Activated T-cell treated with anti-CD3 and anti-CD28 coated beads, Interleukin-2, amount 50 U/mL, for 4 hours (primary cell): Measurements from ENCODE around the gene INTS11. TPM values are rescaled to one million over a fixed set of nuclear protein-coding genes. Genes with fewer than 3 reads are reported as not detected.

Experiments used
- ATAC-seq, 2 donors: fragments of 200-7000 bp; cut with Tn5 transposase; one replicate each; pipeline ENCODE4 v1.10.0; 2021
- DNase-seq: peaks from one replicate; pipeline ENCODE4 v3.0.0-alpha.2; 2020
- H3K27me3 Mint-ChIP-seq: one replicate; pipeline ENCODE4 v1.8.0; 2021; ENCODE audit warnings: low read depth, mixed read lengths
- H3K36me3 Mint-ChIP-seq: one replicate; pipeline ENCODE4 v1.8.0; 2022; ENCODE audit warnings: mixed read lengths; ENCODE audit not compliant: insufficient read depth
- H3K4me1 Mint-ChIP-seq: one replicate; pipeline ENCODE4 v1.8.0; 2021; ENCODE audit warnings: low read depth, mixed read lengths
- H3K4me3 Mint-ChIP-seq: one replicate; pipeline ENCODE4 v1.8.0; 2021; ENCODE audit warnings: mild to moderate bottlenecking, moderate library complexity, mixed read lengths
- H3K9me3 Mint-ChIP-seq: one replicate; pipeline ENCODE4 v1.8.0; 2021; ENCODE audit warnings: mixed read lengths
- total RNA-seq, 3 donors: library from RNA; stranded (reverse); gene quantifications; one replicate each; pipeline ENCODE4 v1.2.1, GENCODE V29; 2021

INTS11 gene
- total RNA-seq, 3 donors from 2014 or later = 164 to 181 (median 172) TPM

DNA sequence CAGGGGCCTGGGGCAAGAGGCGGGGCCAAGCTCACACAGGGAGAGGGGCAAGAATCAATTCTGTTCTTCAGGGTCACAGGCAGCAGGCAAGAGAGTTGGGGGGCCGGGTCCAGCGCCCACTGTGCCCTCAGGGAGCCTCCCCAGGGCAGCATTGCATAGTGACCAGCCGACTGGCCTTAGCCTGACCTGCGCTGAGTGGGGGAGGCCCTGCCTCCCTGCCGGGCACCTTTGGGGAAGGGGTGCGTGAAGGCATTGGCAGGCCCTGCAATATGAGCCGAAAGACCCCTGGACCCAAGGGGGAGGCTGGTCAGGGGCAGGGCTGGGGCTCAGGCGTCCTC is 32.0 kb downstream of the INTS11 start:
- Mint-ChIP-seq H3K36me3 (no peaks in the 10 kb centered on the region), H3K9me3 (no peaks in the 10 kb centered on the region), H3K4me1 (peaks cover 2% of the 10 kb centered on the region), H3K27me3 (no peaks in the 10 kb centered on the region), H3K4me3 (no peak overlapping the region)
- DNase-seq (no peak), ATAC-seq (no peak)

DNA sequence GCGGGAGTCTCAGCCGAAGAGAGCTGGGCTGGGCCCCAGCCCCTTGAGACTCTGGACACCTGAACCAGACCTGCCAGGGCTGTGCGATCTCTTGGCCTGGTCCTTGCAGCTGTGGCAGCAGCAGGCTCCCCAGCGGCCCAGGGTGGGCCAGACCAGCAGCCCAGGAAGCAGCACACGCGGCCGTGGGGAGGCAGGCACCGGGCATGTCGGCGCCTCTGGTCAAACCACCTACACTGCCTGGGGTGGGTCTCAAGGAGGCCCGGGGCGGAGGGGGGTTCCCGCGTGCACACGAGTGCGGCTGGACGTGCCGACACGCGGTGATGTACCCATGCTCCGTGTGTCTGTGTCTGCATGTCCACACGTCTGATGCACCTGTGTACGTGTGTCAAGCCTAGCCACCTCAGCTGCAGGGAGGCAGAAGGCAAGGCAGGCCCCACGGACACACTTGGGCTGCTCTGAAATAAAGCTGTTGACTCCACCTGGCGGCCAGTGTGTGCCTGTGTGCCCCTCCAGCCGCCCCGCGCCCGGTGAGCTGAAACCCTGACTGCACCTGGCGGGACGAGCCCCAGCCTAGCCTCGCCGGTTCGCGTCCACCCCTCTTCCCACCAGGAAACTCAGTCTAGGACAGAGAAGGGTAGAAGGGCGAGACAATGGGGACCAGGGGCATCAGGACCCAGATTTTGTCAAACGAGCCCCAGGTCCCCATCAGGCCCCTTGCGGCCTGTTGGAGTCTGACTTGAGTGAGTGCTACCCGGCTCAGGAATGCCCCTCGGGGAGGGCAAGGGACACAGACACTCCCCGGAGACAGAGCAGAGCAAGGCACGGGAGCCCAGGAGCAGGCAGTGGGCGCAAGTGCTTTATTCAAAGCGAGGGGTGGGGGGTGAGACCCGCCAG is 32.7 kb downstream of the INTS11 start:
- peaks cover 2% of the 10 kb centered on the region for H3K4me1 Mint-ChIP-seq
- no peaks in the 10 kb centered on the region for H3K27me3 Mint-ChIP-seq
- H3K36me3 Mint-ChIP-seq = no peaks in the 10 kb centered on the region
- DNase-seq (peak; percentile 69), ATAC-seq (peak; percentile 79 to 81)
- no peak overlapping the region for H3K4me3 Mint-ChIP-seq
- H3K9me3 Mint-ChIP-seq = no peaks in the 10 kb centered on the region

DNA sequence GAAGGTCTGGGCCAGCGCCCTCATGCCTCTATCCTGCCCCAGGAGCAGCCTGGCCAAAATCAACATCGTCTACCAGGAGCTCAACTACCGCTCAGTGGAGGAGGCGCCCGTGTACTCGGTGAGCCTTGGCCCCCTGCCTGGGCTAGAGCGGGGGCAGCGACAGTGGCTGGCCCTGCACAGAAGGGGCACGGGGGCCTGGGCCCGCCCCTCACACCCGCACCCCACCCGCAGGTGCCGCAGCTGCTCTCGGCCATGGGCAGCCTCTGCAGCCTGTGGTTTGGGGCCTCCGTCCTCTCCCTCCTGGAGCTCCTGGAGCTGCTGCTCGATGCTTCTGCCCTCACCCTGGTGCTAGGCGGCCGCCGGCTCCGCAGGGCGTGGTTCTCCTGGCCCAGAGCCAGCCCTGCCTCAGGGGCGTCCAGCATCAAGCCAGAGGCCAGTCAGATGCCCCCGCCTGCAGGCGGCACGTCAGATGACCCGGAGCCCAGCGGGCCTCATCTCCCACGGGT is 33.4 kb downstream of the INTS11 start:
- ATAC-seq (no peak), DNase-seq (no peak)
- H3K36me3 Mint-ChIP-seq = no peaks in the 10 kb centered on the region
- H3K4me3 Mint-ChIP-seq = no peak overlapping the region
- H3K27me3 Mint-ChIP-seq = no peaks in the 10 kb centered on the region
- no peaks in the 10 kb centered on the region for H3K9me3 Mint-ChIP-seq
- peaks cover 2% of the 10 kb centered on the region for H3K4me1 Mint-ChIP-seq

DNA sequence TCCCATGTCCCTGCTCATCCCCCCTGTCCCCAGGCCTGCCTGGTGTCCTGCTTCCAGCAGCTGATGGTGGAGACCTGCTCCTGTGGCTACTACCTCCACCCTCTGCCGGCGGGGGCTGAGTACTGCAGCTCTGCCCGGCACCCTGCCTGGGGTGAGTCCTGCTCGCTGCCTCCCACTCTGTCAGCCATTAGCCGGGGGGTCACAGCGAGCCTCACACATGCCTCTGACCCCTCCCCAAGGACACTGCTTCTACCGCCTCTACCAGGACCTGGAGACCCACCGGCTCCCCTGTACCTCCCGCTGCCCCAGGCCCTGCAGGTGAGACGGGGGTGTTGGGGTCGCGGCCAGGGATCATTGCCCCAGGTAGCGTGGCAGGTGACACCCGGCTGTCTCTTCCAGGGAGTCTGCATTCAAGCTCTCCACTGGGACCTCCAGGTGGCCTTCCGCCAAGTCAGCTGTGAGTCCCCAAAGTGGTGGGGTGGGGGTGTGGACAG is 34.2 kb downstream of the INTS11 start:
- Mint-ChIP-seq H3K27me3 (no peaks in the 10 kb centered on the region), H3K9me3 (no peaks in the 10 kb centered on the region), H3K36me3 (no peaks in the 10 kb centered on the region), H3K4me3 (no peak overlapping the region), H3K4me1 (peaks cover 2% of the 10 kb centered on the region)
- ATAC-seq (peak in 1 of 2 donors; percentile 49), DNase-seq (peak; percentile 59)

DNA sequence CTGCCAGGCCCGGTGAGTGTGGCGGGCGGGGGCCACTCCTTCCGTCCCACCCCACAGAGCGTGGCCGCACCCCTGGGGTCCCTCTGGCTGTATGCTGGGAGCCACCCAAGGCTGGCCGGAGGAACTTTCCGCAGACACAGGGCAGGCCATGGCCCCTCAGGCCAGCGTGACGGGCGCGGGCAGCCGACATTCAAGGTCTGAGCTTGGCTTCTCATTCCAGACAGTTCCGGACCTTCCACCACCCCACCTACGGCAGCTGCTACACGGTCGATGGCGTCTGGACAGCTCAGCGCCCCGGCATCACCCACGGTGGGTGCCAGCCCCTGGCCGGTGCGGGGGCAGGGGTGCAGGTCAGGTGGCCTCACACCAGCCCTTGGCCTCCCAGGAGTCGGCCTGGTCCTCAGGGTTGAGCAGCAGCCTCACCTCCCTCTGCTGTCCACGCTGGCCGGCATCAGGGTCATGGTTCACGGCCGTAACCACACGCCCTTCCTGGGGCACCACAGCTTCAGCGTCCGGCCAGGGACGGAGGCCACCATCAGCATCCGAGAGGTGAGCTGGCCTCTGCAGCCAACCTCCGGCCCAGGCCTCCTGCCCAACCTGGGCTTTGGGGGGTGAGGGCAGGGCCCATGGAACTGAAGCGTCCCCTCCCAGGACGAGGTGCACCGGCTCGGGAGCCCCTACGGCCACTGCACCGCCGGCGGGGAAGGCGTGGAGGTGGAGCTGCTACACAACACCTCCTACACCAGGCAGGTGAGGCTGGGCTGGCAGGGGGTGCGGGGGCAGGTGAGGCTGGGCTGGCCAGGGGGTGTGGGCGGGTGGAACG is 37.0 kb downstream of the INTS11 start:
- Mint-ChIP-seq H3K4me1 (peaks cover 2% of the 10 kb centered on the region), H3K9me3 (no peaks in the 10 kb centered on the region), H3K4me3 (no peak overlapping the region), H3K36me3 (no peaks in the 10 kb centered on the region), H3K27me3 (no peaks in the 10 kb centered on the region)
- ATAC-seq = no peak
- DNase-seq = no peak

DNA sequence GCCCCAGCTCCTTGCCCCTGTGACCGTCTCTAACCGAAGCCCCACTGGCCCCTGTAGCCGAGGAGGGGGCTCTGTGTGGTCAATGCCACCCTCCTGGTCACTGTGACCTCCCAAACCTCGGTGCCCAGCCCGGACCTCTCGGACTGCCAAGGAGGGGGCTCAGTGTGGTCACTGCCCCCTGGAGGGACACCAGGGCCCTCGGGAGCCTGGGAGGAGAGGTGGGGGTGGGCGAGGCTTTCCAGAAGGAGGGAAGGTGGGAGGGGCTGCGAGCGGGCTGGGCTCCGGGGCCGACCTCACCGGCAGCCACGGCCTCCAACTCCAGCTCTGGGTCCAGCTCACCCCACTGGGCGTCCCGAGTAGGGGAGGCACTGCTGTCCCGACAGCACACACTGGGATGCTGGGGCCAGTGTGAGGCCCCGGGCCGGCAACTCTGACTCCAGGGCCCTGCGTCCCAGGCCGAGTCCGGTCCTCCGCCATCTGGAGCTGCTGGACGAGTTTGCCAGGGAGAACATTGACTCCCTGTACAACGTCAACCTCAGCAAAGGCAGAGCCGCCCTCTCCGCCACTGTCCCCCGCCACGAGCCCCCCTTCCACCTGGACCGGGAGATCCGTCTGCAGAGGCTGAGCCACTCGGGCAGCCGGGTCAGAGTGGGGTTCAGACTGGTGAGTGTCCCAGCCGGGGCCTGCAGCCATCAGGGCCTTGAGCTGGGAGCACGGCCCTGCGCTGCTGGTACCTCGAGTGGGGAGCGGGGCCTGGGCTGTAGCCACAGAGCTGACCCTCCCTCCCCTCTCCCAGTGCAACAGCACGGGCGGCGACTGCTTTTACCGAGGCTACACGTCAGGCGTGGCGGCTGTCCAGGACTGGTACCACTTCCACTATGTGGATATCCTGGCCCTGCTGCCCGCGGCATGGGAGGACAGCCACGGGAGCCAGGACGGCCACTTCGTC is 37.9 kb downstream of the INTS11 start:
- ATAC-seq (no peak), DNase-seq (no peak)
- Mint-ChIP-seq H3K9me3 (no peaks in the 10 kb centered on the region), H3K27me3 (no peaks in the 10 kb centered on the region), H3K4me3 (no peak overlapping the region), H3K4me1 (no peaks in the 10 kb centered on the region), H3K36me3 (no peaks in the 10 kb centered on the region)

DNA sequence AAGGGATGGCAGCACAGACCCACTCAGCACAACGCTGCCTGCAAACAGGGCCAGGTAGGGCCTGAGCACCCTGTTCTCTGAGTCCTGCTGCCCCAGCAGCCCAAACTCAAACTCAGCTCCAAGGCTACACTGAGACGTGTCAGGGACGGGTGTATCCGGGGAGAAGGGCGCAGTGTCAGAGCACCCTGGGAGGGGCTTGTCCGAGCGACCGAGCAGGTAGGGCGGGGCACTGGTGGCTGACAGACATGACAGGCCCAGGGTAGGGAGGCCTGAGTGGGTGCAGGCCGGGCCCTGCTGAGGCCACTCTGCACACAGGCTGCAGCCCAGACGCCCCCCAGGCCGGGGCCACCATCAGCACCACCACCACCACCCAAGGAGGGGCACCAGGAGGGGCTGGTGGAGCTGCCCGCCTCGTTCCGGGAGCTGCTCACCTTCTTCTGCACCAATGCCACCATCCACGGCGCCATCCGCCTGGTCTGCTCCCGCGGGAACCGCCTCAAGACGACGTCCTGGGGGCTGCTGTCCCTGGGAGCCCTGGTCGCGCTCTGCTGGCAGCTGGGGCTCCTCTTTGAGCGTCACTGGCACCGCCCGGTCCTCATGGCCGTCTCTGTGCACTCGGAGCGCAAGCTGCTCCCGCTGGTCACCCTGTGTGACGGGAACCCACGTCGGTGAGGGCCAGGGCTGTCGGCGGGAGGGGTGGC is 38.7 kb downstream of the INTS11 start:
- no peaks in the 10 kb centered on the region for H3K36me3 Mint-ChIP-seq

DNA sequence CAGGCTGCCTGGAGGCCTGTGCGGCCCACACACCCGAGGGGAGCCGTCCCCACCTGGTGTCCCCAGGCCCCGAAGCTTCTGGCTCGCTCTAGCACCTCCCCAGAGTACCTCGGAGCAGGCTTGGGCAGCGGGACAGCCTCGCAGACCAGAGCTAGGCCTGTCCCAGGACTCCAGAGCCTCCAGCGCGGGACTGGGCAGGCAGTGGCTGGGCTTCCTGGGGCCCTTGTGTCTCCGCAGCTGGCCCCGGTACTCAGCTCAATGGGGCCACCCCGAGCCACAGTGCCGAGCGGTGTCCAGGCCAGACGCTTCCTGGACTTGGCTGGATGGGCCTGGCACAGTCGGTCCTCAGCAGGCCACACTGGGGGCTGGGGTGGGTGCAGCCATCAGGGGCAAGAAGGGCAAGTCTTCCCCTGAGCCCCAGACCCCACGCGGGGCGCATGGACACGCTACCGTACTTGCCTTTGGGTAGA is 39.3 kb downstream of the INTS11 start:
- ATAC-seq (no peak), DNase-seq (no peak)
- no peak overlapping the region for H3K4me3 Mint-ChIP-seq
- H3K27me3 Mint-ChIP-seq = no peaks in the 10 kb centered on the region
- H3K36me3 Mint-ChIP-seq = no peaks in the 10 kb centered on the region
- no peaks in the 10 kb centered on the region for H3K9me3 Mint-ChIP-seq
- H3K4me1 Mint-ChIP-seq = no peaks in the 10 kb centered on the region

More for the DNA sequence above, 38.7 kb downstream of the INTS11 start:
- H3K4me3 Mint-ChIP-seq = no peak overlapping the region
- H3K27me3 Mint-ChIP-seq = no peaks in the 10 kb centered on the region
- DNase-seq (no peak), ATAC-seq (no peak)
- H3K4me1 Mint-ChIP-seq = no peaks in the 10 kb centered on the region
- no peaks in the 10 kb centered on the region for H3K9me3 Mint-ChIP-seq

DNA sequence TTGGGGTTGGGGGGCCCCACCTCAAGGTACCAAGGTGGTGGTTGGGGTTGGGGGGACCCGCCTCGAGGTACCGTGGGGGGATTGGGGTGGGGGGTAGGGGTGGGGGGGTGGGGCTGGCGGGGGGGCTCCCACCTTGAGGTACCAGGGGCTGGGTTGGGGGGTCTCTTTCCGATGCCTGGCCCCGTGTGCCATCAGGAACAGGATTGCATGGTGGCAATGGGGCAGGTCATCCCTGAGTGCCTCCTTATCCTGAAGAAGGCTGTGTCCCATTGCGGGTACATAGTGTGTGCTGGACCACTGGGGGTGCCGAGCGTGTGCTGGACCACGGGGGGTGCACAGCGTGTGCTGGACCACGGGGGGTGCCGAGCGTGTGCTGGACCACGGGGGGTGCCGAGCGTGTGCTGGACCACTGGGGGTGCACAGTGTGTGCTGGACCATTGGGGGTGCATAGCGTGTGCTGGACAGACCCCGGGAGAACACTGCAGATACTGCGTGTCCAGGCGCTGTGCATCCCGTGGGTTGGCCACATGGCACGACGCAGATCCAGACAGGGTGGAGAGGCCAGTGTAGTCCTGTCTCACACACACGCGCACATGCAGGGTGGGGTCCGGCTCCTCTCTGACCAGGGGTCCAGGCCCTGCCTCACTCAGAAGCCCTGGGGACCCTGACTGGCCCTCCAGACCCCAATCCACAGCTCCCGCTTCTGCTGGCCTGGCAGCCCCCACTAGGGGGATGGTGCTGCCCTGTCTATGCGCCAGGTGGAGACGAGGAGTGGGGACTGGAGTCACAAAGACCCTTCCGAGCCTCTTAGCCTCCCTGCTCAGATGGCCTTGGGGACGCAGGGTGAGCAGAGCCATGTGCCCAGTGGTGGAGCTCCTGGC is 40.0 kb downstream of the INTS11 start:
- H3K4me1 Mint-ChIP-seq = no peaks in the 10 kb centered on the region
- H3K27me3 Mint-ChIP-seq = no peaks in the 10 kb centered on the region
- no peak for DNase-seq
- no peaks in the 10 kb centered on the region for H3K9me3 Mint-ChIP-seq
- ATAC-seq = no peak
- H3K4me3 Mint-ChIP-seq = no peak overlapping the region
- H3K36me3 Mint-ChIP-seq = no peaks in the 10 kb centered on the region

DNA sequence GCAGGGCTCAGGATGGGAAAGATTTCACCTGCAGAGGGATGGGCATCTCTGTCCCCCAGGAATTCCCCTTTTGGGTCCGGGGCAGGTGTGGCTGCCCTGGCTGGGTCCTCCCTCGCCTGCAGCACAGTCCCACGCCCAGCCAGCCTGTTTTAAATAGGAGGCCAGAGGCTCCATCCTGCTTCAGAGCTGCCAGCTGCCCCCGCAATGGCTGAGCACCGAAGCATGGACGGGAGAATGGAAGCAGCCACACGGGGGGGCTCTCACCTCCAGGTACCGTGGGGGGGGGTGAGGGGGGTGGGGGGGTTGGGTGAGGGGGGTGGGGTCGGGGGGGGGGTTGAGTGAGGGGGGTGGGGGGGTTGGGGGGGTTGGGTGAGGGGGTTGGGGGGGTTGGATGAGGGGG is 40.6 kb downstream of the INTS11 start:
- DNase-seq (no peak), ATAC-seq (no peak)
- Mint-ChIP-seq H3K27me3 (no peaks in the 10 kb centered on the region), H3K4me1 (no peaks in the 10 kb centered on the region), H3K9me3 (no peaks in the 10 kb centered on the region), H3K4me3 (no peak overlapping the region), H3K36me3 (no peaks in the 10 kb centered on the region)

DNA sequence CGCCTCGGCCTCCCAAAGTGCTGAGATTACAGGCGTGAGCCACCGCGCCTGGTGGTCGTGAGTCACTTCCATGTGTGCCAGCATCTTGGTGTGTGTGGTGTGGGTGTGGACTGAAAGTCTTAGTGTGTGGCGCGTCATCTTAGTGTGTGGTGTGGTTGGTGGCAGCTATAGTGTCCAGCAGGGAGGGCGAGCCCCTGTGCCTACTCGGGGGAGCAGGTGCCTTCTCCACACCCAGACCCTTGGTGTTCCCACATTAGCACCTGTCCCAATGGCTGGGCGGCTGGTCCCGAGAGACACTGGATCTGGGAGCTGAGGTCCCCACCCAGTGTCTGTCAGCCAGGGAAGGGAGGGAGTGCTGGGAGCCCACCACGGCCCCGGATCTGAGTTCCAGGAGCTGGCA is 41.5 kb downstream of the INTS11 start:
- Mint-ChIP-seq H3K9me3 (no peaks in the 10 kb centered on the region), H3K36me3 (no peaks in the 10 kb centered on the region), H3K4me1 (no peaks in the 10 kb centered on the region), H3K27me3 (no peaks in the 10 kb centered on the region), H3K4me3 (no peak overlapping the region)
- DNase-seq = no peak
- ATAC-seq = peak in 1 of 2 donors; percentile 51

DNA sequence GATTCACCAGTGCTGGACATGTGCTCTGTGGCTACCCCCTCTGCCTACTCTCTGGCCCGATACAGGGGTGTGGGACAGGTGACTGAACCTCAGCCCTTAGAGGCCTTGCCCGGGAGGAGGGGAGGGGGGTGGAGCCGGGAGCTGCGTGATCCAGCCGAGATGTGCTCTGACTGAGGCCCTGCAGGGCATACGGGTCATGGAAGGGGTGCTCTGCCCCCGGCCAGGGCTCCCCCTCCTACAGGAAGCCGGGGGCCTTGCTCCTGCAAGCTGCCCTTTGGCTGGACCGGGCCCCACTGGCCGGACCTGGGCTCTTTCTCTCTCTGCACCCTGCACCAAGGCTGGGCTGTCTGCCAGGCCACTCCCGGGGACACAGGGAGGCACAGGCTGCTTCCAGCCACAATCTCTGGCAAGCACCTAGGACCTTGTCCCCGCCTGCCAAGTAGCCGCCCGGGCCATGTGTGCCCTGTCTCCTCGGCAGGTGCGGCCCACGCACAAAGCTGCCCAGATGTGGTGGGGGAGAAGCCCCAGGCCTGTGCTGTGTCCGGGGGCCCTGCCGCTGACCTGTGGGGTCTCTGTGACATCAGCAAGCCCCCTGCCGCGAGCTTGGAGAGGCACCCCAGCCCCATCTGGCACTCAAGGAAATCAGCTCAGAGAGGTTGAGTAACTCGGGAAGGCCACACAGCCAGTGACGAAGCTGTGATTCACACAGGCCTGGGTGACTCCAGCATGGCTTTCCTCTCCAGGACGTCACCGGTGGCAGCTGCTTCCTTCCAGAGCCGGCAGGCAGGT is 42.7 kb downstream of the INTS11 start:
- Mint-ChIP-seq H3K27me3 (no peaks in the 10 kb centered on the region), H3K9me3 (no peaks in the 10 kb centered on the region), H3K36me3 (no peaks in the 10 kb centered on the region), H3K4me1 (no peaks in the 10 kb centered on the region), H3K4me3 (no peak overlapping the region)
- DNase-seq (no peak), ATAC-seq (no peak)
